HG02943 (cell line): Measurements from ENCODE around the gene IQSEC2.
A peak's percentile ranks its signal among the peaks of the same experiment; 100 is the strongest.

Experiments used
- ATAC-seq: cut with Tn5 transposase; IDR thresholded peaks from one replicate; pipeline ENCODE4 v1.9.1; 2021; ENCODE audit warnings: mild to moderate bottlenecking, low read depth, moderate library complexity; ENCODE audit not compliant: unreplicated experiment

The IQSEC2 gene

GRCh38 chrX:53281321-53281822 lies at the start of gene IQSEC2:
TSS of gene IQSEC2 (minus strand) at chrX:53281584.
- no peak for ATAC-seq

GRCh38 chrX:53330331-53330730 lies 48.9 kb upstream of the IQSEC2 start:
- ATAC-seq: no peak

- no peak for ATAC-seq
These were observed 43.4 kb upstream of the IQSEC2 start for GRCh38 chrX:53324803-53325202.

GRCh38 chrX:53324085-53324484 lies 42.7 kb upstream of the IQSEC2 start:
- ATAC-seq: no peak

- ATAC-seq: no peak
These were observed 41.8 kb upstream of the IQSEC2 start for GRCh38 chrX:53323196-53323595.

- ATAC-seq: no peak
These were observed 40.6 kb upstream of the IQSEC2 start for GRCh38 chrX:53321943-53322497.

GRCh38 chrX:53321230-53321942 lies 40.0 kb upstream of the IQSEC2 start:
- no peak for ATAC-seq

GRCh38 chrX:53320543-53321229 lies 39.3 kb upstream of the IQSEC2 start:
- ATAC-seq: no peak

GRCh38 chrX:53319614-53320542 lies 38.5 kb upstream of the IQSEC2 start:
- ATAC-seq: no peak

GRCh38 chrX:53318766-53319353 lies 37.5 kb upstream of the IQSEC2 start:
- no peak for ATAC-seq

GRCh38 chrX:53317365-53318069 lies 36.1 kb upstream of the IQSEC2 start:
- peak; percentile 58 for ATAC-seq

GRCh38 chrX:53316860-53317237 lies 35.5 kb upstream of the IQSEC2 start:
- ATAC-seq: no peak

- ATAC-seq: no peak
These were observed 34.9 kb upstream of the IQSEC2 start for GRCh38 chrX:53316111-53316859.

GRCh38 chrX:53313728-53314105 lies 32.3 kb upstream of the IQSEC2 start:
- ATAC-seq: no peak

- ATAC-seq: peak; percentile 58
These were observed 31.8 kb upstream of the IQSEC2 start for GRCh38 chrX:53312946-53313727.

GRCh38 chrX:53309837-53310236 lies 28.5 kb upstream of the IQSEC2 start:
- no peak for ATAC-seq

- no peak for ATAC-seq
These were observed 27.5 kb upstream of the IQSEC2 start for GRCh38 chrX:53308836-53309235.
